HG03558 (cell line): ENCODE results near the gene SPECC1.
"Not testable (repeated sequence)": the region's sequence is repeated elsewhere in the genome, so short reads cannot be mapped to it uniquely, and the experiment has no call there.

Experiments
- ATAC-seq: cut with Tn5 transposase; IDR thresholded peaks from one replicate; pipeline ENCODE4 v1.9.1; 2021; ENCODE audit warnings: moderate number of reproducible peaks; ENCODE audit not compliant: unreplicated experiment; ENCODE audit errors: extremely low read depth

Gene SPECC1

DNA sequence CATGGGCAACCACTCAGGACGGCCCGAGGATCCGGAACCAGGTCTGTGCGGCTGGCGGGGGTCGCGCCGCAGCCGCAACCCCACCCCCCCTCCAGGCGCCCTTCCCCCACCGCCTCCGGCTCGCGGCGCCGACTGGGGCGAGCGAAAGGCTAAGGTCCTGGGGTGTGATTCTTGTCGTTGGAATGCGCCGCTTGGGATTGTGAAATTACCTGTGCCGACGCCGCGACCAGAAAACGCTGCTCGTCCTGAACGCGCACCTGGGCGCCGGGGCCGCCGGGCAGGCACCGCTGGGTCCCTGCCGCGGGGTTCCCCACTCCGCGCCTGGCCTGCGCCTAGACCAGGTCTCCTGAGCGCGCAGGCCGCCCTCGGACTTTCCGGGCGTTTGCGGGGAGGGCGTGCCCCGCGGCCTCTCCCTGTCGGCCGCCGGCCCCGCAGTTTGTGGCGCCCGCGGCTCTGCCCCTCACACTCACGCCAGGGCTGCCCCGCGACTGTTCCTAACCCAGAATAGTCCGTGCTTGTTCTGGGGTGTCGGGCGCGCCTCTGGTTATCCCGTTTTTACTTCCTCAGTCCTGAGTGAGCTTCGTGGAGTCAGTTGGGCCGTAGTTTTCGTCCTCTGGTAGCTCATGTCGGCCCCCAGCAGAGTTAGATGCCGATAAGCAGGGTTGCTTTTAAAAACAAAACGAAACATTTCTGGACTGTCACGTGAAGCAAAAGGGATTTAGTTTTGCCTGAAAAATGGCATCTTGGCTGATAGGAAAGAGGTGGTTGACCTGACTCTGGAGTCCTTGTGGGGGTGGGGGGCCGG lies 147.2 kb downstream of the SPECC1 start:
- ATAC-seq, result no peak

DNA sequence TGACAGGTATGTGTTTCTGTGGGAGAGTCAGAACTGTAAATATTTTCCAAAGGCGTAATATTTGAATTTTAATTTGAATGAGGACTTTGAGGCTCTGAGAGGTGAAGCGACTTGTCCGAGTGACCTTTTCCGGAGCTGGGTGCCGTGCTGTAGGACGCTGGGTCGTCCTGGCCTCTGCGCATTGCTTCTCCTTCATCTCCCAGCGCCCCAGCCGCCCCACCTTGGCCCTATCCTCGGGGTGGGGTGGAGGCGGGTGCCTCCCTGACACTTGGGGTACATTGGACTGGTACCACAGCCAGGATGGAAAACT lies 147.8 kb downstream of the SPECC1 start:
- no peak for ATAC-seq

DNA sequence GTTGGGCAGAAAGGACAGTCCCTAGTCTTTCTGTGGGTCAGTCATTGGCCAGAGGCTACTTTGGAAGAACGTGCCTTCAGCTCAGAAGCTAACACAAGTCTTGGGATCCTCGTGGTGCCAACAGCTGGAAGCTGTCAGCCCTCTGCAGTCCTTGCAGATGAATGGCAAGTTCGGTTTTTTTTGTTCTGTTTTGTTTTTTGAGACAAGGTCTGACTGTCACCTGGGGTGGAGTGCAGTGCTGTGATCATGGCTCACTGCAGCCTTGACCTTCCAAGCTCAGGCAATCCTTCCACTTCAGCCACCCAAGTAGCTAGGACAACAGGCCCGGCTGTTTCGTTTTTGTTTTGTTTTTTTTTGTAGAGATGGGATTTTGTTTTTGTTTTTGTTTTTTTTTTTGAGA lies 149.4 kb downstream of the SPECC1 start:
- no peak for ATAC-seq

DNA sequence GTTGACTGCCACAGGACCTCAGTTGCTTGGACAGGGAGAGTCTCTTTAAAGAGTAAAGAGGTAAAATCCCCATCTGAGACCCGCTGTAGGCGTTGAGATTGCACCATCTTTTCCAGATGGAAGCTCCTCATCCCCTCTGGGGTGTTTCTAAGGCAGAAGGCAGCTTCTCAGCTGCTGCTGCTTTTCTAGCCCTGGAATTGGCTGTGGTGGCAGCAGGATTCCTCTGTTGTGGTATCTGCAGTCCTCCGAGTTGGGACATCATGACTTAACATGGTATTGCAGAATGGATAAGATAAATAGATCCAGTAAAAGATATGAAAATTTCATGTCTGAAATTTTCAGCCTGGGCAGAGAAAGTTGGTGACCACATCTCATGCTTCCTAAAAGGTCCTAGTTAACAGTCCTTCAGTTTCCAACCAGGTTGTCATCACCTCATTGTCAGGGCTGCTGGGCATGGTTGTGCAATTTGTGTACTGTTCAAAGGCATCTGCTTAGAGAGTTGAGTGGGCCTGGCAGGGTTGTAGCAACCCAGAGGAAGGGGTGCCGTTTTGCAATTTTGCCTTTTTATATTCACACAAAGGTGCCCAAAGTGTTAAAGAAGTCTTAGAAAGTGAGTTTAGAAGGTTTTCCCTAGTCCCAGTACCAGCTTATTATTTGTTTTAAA lies 150.4 kb downstream of the SPECC1 start:
- ATAC-seq, result no peak

DNA sequence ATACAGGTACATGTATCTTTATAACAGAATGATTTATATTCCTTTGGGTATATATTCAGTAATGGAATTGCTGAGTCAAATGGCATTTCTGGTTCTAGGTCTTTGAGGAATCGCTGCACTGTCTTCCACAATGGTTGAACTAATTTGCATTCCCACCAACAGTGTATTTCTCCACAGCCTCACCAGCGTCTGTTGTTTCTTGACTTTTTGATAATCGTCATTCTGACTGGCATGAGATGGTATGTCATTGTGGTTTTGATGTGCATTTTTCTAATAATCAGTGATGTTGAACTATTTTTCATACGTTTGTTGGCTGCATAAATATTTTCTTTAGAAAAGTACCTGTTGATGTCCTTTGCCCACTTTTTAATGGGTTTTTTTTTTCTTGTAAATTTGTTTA lies 156.4 kb downstream of the SPECC1 start:
- not testable (repeated sequence) for ATAC-seq

DNA sequence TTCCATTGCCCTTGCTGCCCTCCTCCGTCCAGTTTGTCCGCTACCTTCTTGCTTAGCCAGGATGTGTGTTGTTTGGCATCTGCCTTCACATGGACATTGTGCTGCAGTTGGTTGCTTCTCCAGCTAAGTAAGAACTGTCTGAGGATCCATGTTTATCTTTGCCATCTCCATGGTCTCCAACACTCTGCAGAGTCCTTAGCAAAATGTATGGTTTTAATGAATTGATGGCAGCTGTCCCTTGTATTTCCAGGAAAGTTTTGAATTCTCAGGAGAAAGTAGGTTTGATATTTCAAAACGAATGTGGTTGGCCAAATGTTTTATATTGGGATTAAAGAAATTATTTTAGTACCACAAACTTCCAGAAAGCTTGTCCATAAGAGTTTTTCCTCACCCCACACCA lies 160.9 kb downstream of the SPECC1 start:
- no peak for ATAC-seq

DNA sequence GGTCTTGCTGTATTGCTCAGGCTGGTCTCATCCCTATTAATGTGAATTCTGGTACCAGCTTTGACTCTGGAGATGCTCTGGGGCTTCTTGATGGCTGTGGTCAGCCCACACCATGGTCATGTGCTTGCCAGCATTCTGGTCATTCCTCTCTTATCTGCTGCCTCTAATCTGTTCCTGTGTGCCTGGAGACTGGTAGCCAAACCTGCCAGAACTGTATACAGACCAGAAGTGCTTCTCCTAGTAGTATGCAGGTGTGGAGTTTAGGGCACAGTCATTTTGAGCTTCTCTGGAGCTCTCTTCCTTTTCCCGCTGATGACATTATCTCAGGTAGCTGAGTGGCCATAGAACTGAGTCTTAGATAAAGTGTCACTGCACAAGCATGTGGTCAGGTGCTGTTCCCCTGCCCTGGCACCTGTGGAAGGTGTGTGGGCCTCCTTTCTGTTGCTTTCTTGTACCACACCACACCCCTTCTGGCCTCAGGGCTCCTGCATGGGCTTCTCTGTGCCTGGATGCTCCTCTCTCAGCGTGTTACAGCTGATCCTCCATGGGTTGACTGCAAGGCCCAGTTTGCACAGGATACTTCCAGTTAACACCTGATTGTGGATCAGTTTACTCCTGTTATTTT lies 162.7 kb downstream of the SPECC1 start:
- no peak for ATAC-seq

DNA sequence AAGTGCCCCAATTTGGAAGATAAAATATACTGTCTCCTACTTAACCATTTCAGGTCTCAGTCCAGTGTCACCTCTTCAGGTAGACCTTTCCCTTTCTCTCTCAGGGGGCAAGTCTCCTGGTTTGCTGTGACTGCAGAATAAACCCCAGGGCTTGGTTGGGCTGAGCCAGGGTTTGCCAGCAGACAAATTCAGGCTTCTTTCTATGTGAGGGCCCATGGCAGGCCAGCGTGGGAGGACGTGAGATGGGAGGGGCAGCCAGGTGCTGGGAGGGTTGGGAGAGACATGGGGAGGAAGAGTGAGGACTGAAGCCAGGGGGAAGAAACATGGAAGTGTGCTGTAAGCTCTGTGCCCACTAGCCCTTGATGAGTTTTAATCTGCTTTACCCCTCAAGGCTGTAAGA lies 163.2 kb downstream of the SPECC1 start:
- ATAC-seq, result no peak

DNA sequence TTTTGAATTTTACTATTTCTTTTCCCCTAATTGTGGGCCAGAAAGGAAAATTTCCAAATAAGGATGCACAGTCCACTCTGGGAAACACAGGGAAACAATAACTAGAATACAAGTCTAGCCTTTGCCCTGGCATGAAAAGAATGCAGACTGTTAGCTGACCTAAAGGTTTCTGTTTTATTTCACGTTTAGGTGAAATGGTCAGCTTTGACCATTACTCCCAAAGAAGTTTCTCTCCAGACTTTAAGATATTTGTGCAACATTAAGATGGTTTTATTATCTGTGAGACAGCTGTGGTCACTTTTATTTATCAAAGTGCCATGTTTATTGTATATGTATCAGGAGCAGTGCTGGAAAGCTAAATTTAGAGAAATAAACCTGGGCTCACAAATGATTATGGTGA lies 163.9 kb downstream of the SPECC1 start:
- no peak for ATAC-seq

DNA sequence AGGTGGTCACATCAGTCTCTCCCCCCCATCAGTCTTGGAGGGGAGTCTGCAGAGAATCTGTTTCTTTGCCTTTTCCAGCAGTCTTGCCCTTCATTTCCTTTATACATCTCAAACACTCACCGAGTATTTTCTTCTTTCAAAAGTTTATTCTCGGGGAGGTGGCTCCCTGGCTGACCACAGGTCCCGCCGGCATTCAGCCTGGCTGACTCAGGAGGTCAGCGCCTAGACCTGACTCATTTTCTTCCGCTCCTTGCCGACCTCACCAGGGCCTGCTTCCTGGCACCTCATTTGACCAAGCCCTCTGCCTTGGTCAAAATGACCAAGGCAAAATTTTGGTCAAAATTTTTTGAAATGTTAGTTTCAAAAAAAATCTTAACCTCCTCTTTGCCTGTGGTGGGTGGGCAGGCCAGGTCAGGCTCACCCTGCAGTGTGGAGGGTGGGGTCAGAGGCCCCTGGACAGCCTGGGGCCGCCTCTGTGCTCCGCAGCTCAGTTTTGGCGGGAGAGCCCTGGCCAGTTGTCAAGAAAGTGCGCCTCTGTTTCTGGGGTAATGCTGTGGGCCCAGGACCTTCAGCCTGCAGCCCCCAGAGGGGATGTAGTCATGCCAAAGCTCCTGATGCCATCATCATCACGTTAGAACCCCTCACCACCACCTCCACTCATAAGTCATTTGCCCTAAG lies 165.6 kb downstream of the SPECC1 start:
- no peak for ATAC-seq

DNA sequence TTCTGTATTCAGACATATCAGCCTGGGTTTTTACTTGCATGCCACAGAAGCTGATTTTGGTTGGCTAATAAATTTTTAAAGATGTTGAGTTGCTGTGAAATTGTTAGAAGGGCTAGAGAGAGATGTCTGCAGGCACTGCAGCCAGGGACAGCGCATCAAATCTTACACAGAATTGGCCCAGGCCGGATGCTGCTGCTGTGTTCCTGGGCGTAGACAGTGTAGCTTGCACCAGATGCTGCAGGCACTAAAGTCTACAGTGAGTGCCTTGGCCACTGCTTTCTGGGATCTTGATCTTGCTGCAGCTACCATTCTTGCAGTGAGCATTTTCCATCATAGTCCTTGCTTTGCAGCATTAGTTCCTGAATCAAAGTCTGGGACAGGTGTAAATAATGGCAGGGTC lies 169.9 kb downstream of the SPECC1 start:
- no peak for ATAC-seq

DNA sequence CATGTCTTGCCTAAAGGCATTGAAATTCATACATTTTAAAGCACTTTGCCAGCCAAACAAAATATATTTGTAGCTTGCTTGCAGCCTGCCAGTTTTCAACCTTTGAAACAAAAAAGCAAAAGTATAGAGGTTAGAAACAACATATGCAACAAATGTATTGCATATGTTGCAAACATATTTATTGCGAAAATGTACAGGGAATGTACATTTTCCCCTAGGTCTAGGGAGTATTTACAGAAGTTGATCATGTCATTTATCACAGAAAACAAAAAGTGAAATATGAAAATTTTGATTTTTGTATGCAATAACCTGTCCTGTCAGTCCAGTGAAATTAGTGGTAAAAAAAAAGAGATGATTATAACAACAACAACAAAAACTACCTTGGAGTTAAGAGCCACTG lies 171.5 kb downstream of the SPECC1 start:
- ATAC-seq, result no peak

DNA sequence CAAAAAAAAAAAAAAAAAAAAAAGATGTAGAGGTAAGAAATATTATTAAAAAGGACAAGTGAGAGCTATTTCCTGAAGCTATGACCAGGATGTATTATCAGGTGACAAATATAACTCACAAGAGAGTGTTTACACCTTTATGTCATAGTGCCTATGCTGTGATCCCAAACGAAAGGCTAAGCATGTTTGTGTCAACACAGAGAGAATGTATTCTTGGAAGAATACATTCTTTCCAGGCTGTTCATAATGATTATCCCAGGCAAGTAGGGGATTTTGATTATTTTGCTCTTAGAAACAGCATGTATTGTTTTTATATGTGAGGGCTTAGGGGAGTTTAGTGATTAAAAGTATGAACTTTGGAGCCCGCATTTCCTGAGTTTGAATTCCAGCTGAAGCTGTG lies 175.0 kb downstream of the SPECC1 start:
- no peak for ATAC-seq

DNA sequence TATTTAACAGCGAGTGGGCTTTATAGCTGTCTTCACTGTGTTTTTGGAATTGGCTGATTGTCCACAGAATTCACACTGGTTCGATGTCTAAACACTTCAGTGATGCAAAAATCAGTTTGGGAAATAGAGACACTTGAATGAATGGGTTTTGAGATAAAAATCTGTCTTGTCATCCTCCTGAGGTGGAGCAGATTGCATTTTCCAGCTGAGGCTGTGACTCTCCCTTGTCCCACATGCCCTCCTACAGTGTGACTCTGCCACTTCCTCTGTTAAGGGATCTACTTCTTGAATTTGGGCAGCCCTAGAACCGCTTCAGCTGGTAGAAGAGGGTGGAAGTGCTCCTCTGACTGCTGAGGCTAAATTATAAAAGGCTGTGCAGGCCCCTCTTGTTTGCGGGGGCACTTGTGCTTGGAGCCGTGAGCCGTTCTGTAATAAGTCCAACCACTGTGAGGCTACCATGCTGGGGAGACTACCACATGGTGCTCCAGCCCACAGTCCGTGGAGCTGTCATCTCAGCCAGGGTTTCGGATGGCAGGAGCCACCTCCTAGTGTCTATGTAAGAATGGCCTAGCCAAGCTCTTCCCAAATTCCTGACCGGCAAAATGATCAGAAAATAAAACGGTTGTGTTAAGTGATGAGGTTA lies 175.9 kb downstream of the SPECC1 start:
- ATAC-seq, result no peak

DNA sequence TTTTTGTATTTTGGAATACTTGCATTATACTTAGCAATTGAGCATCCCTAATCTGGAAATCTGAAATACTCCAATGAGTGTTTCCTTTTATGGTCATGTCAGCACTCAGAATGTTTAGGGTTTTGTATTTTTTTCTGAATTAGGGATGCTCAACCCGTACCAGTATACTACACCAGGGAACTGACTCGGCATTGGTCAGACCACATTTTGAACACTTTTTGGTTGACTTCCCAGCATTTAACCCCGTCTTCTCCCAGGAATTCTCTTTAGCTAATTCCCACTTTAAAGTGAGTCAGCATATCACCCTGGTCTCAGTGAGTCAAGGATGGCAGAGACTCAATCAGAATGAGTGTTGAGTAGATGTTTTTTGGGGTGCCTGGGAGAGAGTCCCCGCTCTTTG lies 177.9 kb downstream of the SPECC1 start:
- ATAC-seq, result no peak

DNA sequence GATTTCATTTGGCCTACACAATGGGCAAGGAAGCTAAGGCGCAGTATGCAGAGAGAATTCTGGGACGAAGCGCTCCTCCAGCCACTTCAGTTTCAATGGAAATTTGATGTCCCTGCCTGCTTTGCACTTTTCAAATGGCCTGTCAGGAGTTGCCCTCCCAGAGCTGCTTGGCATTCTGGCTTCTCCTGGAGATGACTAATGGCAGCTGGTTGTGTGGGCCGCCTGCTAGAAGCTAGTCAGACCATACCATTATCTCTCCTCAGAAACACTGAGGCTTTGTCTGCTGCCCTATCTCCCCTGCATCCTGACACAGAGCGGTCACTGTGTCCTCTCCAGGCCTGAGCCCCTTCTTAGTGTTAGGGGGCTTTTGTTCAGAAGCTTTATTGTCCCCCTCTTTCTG lies 180.1 kb downstream of the SPECC1 start:
- no peak for ATAC-seq

DNA sequence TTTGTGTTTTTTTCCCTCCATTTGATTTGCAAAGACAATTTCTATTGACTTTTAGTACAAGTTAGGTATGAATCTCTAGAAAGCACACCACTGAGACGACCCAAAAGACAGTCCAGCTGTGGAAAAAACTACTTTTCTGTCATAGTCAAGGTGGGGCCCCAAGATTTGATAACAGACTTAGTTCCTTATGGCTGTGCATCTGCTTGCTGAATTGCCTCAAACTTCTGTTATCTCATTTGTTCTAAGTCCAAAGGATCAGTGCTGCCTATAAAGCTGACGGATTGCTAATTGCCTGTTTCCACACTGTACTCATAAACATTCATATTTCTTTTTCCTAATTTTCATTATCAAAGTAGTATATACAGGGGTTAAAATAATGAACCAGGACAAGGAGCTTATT lies 180.8 kb downstream of the SPECC1 start:
- no peak for ATAC-seq

DNA sequence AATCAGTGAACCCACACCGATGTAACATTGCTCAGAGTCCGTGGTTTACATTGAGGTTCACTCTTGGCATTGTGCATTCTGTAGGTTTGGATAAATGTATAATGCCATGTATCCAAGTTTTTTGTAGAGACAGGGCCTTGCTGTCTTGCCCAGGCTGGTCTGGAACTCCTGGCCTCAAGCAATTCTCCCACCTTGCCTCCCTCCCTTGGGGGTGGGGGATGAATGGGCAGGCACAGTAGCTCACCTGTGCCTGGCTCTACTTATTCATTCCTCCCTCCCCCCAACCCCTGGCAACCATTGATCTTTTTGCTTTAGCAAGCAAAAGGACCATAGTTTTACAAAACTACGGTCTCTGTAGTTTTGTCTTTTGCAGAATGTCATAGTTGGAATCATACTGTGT lies 181.4 kb downstream of the SPECC1 start:
- ATAC-seq, result no peak

DNA sequence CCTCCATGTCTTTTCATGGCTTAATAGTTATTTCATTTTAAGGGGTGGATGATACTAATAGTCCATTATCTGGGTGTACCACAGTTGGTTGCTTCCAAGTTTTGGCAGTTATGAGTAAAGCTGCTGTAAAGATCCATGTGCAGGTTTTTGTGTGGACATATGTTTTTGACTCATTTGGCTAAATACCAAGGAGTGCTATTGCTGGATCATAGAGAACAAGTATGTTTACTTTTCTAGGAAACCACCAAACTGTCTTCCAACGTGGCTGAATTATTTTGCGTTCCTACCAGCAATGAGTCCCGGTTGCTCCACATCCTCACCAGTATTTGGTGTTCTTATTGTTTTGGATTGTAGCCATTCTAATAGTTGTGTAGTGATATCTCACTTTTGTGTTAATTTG lies 181.9 kb downstream of the SPECC1 start:
- no peak for ATAC-seq

DNA sequence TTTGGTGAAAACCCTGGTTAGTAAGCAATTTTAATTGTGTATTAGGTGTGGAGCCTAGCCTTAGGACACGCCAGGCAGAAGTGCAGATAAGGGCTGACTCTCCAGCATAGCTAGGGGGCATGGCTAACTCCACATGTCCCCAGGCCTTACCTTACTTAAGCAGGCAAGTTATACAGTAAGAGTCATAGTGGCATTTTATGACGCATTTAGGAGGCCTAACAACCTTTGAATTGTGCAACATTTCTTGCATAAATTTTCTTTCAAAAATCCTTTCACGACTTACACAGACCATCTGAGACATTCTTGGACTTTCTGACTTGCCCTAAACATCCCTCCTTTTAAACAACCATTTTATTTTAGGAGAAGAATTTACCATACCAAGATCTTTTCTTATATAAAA lies 187.1 kb downstream of the SPECC1 start:
- not testable (repeated sequence) for ATAC-seq
